GM12801 (cell line): ENCODE measurements around the gene OR51Q1.

Source experiments
- CTCF ChIP-seq: IDR thresholded peaks from one replicate; pipeline ENCODE4 v1.5.1; 2011; ENCODE audit warnings: control low read depth; ENCODE audit not compliant: insufficient read length; ENCODE audit errors: extremely low read depth

The OR51Q1 gene

DNA sequence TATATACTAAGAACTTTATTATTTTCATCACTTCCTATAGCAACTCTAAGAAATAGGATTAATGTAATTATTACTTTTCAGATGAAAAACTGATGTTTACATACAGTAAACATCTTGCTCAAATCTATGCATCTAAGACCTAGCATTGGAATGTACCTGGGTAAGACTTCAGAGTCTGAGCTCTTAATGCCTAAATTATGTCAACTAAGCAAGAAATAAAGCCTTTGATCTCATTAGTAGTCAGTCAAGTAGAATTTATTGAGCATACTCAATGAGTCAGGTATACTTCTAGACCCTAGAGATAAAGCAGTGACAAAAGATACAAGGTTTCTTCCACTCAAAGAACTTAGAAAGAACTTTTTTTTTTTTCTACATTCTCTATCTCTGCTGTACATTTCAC is 16.7 kb upstream of the OR51Q1 start:
- TF ChIP-seq CTCF: no peak

DNA sequence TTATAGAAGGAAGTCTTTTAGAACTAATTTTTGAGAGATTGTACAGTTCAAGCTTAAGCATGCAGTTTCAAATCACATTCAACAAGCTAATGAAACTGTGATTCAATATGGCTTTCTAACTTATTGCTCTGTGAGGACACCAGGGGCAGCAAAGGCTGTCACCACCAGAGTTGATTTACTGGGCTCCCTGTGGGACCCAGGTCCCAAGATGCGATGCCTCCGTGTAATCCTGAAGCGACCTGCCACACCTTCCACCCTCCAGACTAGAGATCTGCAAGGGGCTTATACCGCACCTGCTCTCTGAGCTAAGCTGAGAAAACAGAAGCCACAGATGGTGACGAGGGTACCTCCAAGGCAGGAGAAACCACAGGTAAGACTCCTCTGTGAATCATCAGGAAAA is 918 bp upstream of the OR51Q1 start:
- no peak for TF ChIP-seq CTCF

DNA sequence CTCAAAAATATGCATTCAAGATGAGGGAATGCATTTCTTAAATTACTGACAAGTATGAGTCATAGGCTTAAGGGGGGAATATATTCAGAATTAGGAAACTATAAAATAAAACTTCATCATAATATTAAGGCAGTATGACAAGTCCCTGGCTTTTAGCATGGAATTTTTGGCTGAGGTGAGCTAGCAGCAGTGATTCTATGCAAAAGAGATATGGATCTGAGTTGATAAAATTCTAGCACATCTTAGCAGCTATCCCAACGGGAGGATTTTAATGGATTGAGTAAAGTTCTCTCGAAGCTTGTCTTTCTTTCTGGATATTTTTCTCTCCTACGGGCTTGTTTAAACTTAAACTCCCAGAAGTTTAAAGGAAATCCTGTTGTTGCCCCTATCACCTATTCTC is 1.2 kb downstream of the OR51Q1 start:
- no peak for TF ChIP-seq CTCF

GRCh38 chr11:5441414-5441813 is 19.5 kb downstream of the OR51Q1 start, which contains the start of gene OR51I1:
Gene OR51I1, minus strand, starts transcription at chr11:5441514. Its CDS starts 0 bp downstream, at chr11:5441514.
- no peak for TF ChIP-seq CTCF

GRCh38 chr11:5443835-5444393 is 22.0 kb downstream of the OR51Q1 start:
- TF ChIP-seq CTCF: no peak

DNA sequence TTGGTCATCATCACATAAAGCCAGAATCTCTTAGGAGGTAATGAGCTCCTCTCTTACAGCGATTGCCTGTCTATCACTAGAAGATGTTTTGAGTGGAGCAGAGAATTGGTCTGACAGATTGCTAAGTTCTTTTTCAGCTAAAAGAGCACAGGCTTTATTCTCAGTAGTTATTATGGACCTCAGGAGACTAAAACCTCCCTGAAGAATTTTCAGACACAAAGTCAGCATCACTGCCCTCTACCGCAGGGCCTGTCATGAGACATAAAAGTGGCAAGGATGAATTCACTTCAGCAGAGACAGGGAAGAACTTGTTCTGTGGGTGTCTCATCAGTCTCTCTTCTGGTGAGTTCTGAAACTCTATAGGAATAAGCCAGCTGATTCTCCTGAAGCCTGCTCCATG is 27.1 kb downstream of the OR51Q1 start, which contains the start of gene OR51I2:
TSS of gene OR51I2 (plus strand) at position 301 of the 400 bp plus-strand sequence. CDS start 4,166 bp downstream, outside the sequence.
- TF ChIP-seq CTCF: no peak

- no peak for TF ChIP-seq CTCF
Observed at GRCh38 chr11:5449432-5449831, 27.5 kb downstream of the OR51Q1 start.
